SK-N-MC (cell line): ENCODE results near the gene ALPP.
"Not testable (repeated sequence)": the region's sequence is repeated elsewhere in the genome, so short reads cannot be mapped to it uniquely, and the experiment has no call there.

Experiments
- EZH2 ChIP-seq: fragments of 200-600 bp; sonication (generic); IDR thresholded peaks from one replicate; pipeline ENCODE4 v1.6.1; 2017; ENCODE audit warnings: antibody characterized with exemption
- POLR2AphosphoS5 ChIP-seq: IDR thresholded peaks from 2 replicates; pipeline ENCODE4 v1.6.1; 2012; ENCODE audit warnings: mild to moderate bottlenecking, low read depth, low read length, borderline replicate concordance

DNA sequence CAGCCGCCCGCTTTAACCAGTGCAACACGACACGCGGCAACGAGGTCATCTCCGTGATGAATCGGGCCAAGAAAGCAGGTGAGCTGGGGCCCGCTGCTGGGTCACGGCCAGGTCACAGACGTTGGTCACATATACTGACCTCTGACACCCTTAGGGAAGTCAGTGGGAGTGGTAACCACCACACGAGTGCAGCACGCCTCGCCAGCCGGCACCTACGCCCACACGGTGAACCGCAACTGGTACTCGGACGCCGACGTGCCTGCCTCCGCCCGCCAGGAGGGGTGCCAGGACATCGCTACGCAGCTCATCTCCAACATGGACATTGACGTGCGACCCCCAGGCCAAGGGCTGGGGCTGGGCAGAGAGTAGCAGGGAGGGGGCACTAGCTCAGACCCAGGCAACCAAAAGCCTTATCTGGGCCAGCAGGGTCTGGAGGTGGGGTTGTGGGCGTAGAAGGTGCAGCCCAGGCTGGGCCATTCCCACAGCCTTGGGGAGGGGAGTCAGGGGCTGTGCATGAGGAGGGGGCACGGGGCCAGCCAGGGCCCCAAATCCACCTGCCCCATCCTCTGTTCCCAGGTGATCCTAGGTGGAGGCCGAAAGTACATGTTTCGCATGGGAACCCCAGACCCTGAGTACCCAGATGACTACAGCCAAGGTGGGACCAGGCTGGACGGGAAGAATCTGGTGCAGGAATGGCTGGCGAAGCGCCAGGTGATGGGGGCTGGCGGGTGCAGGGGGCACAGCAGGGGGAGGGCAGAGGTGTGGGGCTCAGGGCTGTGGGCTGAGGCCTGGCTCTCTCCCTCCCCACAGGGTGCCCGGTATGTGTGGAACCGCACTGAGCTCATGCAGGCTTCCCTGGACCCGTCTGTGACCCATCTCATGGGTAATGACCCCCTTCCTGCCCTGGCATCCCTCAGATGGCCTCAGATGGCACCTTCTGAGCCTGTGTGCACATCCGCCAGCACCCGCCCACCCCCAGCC lies 1.3 kb downstream of the ALPP start:
- not testable (repeated sequence) for TF ChIP-seq EZH2, POLR2AphosphoS5
